T-helper 9 cell (primary cell): Measurements from ENCODE around the gene ROBO2.
"Not testable (repeated sequence)": the region's sequence is repeated elsewhere in the genome, so short reads cannot be mapped to it uniquely, and the experiment has no call there.

Source experiments
- DNase-seq: peaks from one replicate; pipeline ENCODE4 v3.0.0-alpha.2; 2020

Gene ROBO2

GRCh38 chr3:77348244-77348855 is 308.5 kb downstream of the ROBO2 start:
- DNase-seq, result no peak

GRCh38 chr3:77354958-77355357 is 315.1 kb downstream of the ROBO2 start:
- DNase-seq, result no peak

DNA sequence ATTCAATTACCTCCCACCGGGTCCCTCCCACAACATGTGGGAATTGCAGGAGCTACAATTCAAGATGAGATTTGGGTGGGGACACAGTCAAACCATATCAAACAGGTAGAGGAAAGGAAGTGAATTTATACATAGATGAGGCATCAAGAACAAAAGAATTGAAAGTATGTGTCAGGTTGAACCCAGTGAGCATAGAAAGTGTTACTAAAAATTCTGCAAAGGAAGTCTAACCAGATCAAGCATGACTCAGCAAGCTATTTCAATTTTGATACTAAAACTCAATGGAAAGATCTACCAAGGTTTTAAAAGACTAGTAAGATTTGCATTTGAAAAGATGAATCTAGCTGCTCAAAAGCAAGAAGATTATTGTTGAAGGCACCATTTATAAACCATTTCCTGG is 323.0 kb downstream of the ROBO2 start:
- no peak for DNase-seq

DNA sequence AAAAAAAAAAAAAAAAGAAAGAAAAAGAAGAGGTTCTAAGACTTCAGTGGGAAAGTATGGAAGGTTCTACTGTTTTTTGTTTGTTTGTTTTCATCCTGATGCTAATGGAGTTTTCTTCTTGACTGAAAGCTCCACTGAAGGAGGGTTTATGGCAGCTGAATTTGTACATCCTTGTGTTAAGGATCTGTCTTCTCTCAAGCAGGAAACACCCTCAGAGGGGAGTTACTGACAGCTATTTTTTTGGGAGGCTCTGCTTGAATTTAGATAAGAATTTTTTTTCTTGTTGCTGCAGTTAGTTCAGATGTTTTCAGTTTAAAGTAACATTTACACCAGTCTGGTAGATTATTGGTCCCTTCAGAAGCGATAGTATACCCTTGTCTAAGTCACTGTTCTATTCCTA is 325.3 kb downstream of the ROBO2 start:
- DNase-seq, result no peak

DNA sequence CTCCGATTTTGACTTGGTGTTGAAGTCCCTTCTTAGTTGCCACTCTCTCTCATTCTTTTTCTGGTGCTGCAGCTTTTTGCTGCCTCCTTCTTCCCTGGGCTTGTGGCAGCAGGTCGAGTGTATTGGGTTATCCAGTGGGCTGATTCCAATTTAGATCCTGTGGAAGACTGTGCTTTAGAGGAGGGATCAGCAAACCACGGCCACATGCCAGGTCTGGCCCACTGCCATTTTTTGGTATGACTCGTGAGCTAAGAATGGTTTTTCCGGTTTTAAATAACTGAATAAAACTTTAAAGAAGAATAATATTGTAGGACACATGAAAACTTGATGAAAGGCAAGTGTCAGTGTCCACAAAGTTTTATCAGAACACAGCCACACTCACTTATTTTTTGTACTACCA is 330.5 kb downstream of the ROBO2 start:
- DNase-seq, result no peak

DNA sequence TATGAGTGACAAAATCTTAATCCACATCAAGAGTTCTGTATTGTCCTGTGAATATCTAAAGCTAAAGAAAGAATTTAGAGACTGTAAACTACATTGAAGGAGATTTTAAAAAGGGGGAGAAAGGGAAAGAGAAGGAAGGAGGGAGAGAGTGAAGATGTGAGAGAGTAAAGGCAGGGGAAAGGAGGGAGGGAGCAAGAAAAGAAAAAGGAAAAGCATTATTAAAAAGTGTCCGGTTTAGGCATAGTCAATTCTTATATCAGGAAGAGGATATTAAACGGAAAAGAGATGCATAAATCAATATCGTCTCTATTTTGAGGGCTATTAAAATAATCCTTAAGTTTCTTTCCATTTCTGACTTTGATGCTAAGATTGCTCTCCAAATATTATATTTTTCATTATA is 332.1 kb downstream of the ROBO2 start:
- no peak for DNase-seq

DNA sequence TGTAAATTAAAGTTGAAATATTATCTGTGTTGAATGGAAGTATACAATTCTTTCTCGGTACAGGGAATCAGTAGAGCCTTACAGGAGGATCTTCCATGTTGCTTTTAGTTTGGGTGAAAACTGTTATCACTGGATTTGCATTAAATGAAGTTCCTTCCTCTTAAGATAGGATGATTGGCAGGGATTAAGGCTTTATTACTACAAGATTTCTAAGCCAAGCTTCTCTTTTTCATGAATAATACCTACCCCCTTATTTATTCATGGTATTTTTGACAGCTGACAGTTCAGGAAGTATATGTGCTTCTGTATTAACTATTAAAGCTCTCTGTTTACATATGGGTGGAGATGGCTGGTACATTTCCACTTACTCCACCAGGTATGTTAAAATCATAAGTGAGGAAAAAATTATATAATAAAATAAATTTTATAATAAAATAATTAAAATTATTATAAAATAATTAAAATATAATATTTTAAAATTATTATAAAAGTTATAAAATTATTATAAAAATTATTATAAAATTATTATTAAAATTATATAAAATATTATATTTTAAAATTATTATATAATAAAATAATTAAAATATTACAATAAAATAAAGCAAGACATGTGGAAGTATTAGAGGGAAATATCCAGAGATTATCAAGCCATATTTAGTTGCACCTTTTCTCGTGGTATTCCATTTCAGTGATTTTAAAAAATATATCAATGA is 332.9 kb downstream of the ROBO2 start:
- no peak for DNase-seq

- no peak for DNase-seq
These were observed 333.7 kb downstream of the ROBO2 start for GRCh38 chr3:77373619-77374018.

- no peak for DNase-seq
These were observed 336.6 kb downstream of the ROBO2 start for GRCh38 chr3:77376511-77376910.

GRCh38 chr3:77377717-77378116 is 337.8 kb downstream of the ROBO2 start:
- no peak for DNase-seq

GRCh38 chr3:77380136-77380535 is 340.2 kb downstream of the ROBO2 start:
- no peak for DNase-seq

GRCh38 chr3:77381431-77381830 is 341.5 kb downstream of the ROBO2 start:
- no peak for DNase-seq

DNA sequence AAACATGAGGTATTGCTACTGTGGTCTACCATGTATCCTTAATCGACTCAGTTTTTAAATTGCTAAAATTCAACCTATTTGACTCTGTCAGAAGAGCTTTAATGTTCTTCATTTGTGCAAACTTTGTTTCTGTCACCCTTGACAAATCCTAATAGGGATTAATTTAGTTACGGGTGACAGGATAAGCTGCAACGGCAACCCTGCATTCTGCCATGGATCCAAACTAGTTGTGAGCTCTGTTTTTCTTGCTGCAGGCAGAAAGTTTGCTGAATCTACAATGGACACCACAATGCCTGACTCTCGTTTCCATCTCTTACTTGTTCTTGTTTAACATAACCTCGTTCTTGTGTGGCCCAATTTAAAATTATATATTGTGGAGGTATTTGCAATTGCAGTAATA is 352.3 kb downstream of the ROBO2 start:
- DNase-seq, result no peak

DNA sequence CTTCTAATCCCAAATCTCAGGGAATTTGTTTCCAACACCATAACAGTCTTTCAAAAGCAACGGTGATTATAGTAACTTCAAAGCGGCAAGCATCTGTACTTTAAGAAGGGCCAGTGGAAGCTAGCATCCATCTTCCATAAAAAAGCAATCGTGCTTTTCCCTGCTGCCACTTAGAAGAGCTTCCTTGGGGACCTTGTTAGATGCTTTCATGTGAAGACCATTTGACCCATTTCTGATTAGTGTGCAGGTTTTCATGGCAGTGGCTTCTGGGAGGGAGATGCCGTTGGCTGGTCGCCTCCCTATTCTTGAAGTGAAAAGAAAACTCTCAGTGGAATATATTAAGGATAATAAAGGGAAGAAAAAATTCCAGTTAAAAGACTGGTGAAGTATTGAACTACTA is 354.1 kb downstream of the ROBO2 start:
- no peak for DNase-seq

- DNase-seq, result no peak
These were observed 365.0 kb downstream of the ROBO2 start for GRCh38 chr3:77404871-77405270.

DNA sequence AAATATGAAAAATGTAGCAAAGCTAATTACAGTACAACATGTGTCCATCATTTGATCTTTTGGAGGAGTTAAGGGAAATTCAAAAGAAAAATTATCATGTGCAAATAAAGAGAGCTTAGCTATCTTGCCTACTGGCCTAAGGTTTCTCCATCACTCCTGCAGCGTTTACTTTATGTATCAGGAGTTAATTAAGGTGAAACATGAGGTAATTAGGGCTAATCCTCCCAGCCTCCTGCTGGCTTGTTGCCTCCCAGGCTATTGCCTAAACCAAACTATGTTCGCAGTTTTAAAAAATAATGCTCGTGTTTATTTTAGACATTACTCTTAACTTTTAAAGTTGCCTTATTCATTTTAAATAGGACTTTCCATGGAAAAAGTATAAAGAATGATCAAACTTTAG is 367.5 kb downstream of the ROBO2 start:
- no peak for DNase-seq

GRCh38 chr3:77410334-77410733 is 370.4 kb downstream of the ROBO2 start:
- DNase-seq, result not testable (repeated sequence)

DNA sequence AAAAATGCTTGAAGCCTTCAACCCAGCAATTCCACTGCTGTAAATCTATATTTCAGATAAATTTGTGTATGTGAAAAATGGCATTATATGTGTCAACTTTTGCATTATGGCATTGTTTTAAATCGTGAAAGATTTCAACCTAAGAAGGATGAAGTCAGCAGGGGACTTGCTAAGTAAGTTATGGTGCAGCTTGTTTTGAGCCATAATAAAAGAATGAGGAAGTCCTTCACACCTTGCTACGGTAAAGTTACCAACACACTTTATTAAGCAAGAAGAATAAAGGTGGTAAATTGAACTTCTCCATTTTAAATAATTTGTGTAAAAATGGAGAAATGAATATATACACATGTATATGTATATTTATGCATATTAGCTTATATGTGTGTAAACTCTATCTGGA is 371.4 kb downstream of the ROBO2 start:
- no peak for DNase-seq

- DNase-seq, result no peak
These were observed 372.1 kb downstream of the ROBO2 start for GRCh38 chr3:77412021-77412438.

GRCh38 chr3:77412584-77412983 is 372.7 kb downstream of the ROBO2 start:
- DNase-seq, result no peak

- DNase-seq, result no peak
These were observed 375.0 kb downstream of the ROBO2 start for GRCh38 chr3:77414881-77415280.

DNA sequence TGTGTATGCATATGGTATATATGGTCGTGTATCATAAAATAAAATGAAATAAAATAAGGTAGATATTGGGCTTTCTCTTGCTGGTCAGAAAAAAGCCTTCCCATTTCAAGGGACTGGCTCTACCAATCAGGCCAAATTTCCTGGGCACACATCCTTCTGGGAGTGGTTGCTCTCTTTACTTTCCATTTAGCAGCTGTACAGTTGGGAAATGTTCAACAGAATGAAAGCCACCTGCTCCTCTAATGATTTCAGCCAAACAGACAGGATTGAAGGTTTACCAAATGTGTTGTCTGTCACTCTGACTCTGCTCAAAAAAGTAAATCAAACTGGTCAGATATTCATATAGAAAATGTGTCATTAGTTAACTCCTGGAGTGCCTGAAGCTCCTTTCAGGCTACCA is 380.4 kb downstream of the ROBO2 start:
- no peak for DNase-seq

- no peak for DNase-seq
These were observed 382.0 kb downstream of the ROBO2 start for GRCh38 chr3:77421916-77422315.

DNA sequence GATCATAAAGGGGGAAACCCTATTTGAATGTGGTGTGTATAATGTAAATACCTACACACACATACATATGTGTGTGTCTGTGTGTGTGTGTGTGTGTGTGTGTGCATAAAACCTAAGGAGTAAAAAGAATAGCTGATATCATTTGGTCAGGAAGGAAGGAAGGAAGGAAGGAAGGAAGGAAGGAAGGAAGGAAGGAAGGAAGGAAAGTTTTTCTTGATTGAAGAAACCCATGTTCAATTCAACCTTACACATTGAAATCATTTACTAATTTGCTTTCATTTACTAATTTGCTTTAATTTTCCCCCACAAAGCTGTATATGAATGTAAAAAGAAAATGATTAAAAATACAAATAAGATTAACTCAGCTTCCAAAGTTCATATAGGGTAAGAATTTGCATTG is 386.6 kb downstream of the ROBO2 start:
- no peak for DNase-seq

GRCh38 chr3:77427528-77427927 is 387.6 kb downstream of the ROBO2 start:
- DNase-seq, result no peak
